ENCODE measurements around the gene EXOC2. TPM values are rescaled to one million over a fixed set of nuclear protein-coding genes. Genes with fewer than 3 reads are reported as not detected.

The EXOC2 gene
- total RNA-seq, 2 experiments from 2014 or later, result 22.5 to 24.8 TPM

DNA sequence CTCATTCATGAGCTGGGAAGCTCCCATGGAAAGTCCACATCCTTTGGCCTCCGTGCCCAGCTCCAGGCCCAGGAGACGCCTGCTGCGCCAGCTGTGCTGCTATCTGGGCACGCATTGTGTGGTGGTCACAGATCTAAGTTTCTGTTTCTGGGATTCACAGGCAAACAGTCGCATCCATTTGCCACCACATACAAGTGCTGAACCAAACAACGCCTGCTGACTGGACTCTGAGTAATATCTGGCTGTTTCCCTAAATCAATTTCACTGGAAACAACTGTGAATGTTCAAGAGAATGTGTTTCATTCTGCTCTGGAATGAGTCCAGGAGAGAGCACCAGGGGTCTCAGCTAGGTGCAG, 255.9 kb downstream of the EXOC2 start:
- POLR2A ChIA-PET, result no interaction called here

DNA sequence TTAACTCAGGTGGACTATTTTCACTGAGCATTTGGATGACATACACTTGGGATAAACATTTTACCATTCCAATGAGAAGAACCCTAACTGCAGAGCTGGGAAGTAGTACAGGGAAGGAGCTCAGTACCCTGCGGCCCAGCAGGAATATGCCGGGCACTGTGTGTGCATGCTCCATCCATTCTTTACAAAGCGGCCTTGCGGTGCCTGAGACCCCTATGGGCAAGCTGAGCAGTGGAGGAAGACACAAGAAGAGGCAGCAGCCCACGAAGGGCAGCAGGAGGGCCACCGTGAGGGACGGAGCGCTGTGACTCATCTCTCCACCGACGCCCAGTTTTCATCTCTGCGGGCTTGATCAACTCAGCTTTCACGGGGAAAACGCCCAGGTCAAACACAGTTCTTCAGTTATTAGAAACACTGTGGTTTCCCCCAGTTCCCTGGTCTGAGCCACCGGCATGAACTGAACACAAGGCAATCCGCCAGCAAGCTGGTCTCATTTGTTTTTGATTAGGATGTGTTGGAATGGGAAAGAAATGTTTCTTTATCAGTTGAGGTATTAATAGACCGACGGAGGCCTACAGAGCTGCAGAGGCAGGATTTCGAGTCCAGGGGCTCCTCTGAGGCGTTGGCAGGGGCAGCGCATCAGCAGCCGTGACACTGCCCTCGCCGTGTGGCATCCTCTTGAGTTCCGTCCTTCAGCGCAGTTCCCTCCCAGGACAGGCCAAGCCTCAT, 256.5 kb downstream of the EXOC2 start:
- no peak overlapping the region for H3K4me3 ChIP-seq (ENCODE audit: low read depth, low read length, poor library complexity, severe bottlenecking)
- H2AFZ ChIP-seq (ENCODE audit: low read length), result no peak overlapping the region
- CTCF ChIA-PET (ENCODE audit: unreplicated experiment), result no interaction called here
- TF ChIP-seq, protein P1, sequence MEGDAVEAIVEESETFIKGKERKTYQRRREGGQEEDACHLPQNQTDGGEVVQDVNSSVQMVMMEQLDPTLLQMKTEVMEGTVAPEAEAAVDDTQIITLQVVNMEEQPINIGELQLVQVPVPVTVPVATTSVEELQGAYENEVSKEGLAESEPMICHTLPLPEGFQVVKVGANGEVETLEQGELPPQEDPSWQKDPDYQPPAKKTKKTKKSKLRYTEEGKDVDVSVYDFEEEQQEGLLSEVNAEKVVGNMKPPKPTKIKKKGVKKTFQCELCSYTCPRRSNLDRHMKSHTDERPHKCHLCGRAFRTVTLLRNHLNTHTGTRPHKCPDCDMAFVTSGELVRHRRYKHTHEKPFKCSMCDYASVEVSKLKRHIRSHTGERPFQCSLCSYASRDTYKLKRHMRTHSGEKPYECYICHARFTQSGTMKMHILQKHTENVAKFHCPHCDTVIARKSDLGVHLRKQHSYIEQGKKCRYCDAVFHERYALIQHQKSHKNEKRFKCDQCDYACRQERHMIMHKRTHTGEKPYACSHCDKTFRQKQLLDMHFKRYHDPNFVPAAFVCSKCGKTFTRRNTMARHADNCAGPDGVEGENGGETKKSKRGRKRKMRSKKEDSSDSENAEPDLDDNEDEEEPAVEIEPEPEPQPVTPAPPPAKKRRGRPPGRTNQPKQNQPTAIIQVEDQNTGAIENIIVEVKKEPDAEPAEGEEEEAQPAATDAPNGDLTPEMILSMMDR (conservative IDR thresholded peaks at IDR 0.05; ENCODE audit: low read length), result no peak
- TF ChIP-seq EZH2phosphoT487 (IDR thresholded peaks at IDR 0.05; ENCODE audit: borderline replicate concordance, low read depth, low read length), result no peak
- H3K4me2 ChIP-seq (ENCODE audit: low read length), result no peak overlapping the region
- intact Hi-C loops (cut with micrococcal nuclease; ENCODE audit: unreplicated experiment), result no loop called here
- H3K4me1 ChIP-seq (ENCODE audit: insufficient read depth, low read length, poor library complexity, severe bottlenecking), result peaks cover 7% of the 10 kb centered on the region
- no peak for DNase-seq (ENCODE audit: low spot score)
- no TSS peak for BruUV-seq (replicated peaks)
- POLR2A ChIA-PET, result no interaction called here
- no peaks in the 10 kb centered on the region for H3K9me2 ChIP-seq (ENCODE audit: insufficient read depth, low read length)
- H3K9me3 ChIP-seq (ENCODE audit: low read length), result no peaks in the 10 kb centered on the region
- no peaks in the 10 kb centered on the region for H3K79me2 ChIP-seq (ENCODE audit: insufficient read depth, low read depth, low read length)
- no peaks in the 10 kb centered on the region for H4K20me1 ChIP-seq (ENCODE audit: insufficient read depth, low read length)
- H3K27ac ChIP-seq (ENCODE audit: low read depth, low read length, poor library complexity, severe bottlenecking), result no peak overlapping the region
- no peaks in the 10 kb centered on the region for H3K36me3 ChIP-seq (ENCODE audit: insufficient read depth, low read length)

More for the DNA sequence above, 255.9 kb downstream of the EXOC2 start:
- no peaks in the 10 kb centered on the region for H3K9me3 ChIP-seq (ENCODE audit: low read length)
- no peak for DNase-seq (ENCODE audit: low spot score)
- H3K4me2 ChIP-seq (ENCODE audit: low read length), result no peak overlapping the region
- BruUV-seq (replicated peaks), result no TSS peak
- H3K4me1 ChIP-seq (ENCODE audit: insufficient read depth, low read length, poor library complexity, severe bottlenecking), result peaks cover 7% of the 10 kb centered on the region
- H3K27ac ChIP-seq (ENCODE audit: low read depth, low read length, poor library complexity, severe bottlenecking), result no peak overlapping the region
- H4K20me1 ChIP-seq (ENCODE audit: insufficient read depth, low read length), result no peaks in the 10 kb centered on the region
- no peak overlapping the region for H3K4me3 ChIP-seq (ENCODE audit: low read depth, low read length, poor library complexity, severe bottlenecking)
- H3K79me2 ChIP-seq (ENCODE audit: insufficient read depth, low read depth, low read length), result no peaks in the 10 kb centered on the region
- H3K36me3 ChIP-seq (ENCODE audit: insufficient read depth, low read length), result no peaks in the 10 kb centered on the region
- CTCF ChIA-PET (ENCODE audit: unreplicated experiment), result no interaction called here
- no peak overlapping the region for H2AFZ ChIP-seq (ENCODE audit: low read length)
- H3K9me2 ChIP-seq (ENCODE audit: insufficient read depth, low read length), result no peaks in the 10 kb centered on the region
- intact Hi-C loops (cut with micrococcal nuclease; ENCODE audit: unreplicated experiment), result no loop called here
- TF ChIP-seq EZH2phosphoT487 (IDR thresholded peaks at IDR 0.05; ENCODE audit: borderline replicate concordance, low read depth, low read length), result no peak

GRCh38 chr6:435441-436307, 257.3 kb downstream of the EXOC2 start:
- Histone ChIP-seq H3K4me3 (ENCODE audit: low read depth, low read length, poor library complexity, severe bottlenecking) (no peak overlapping the region), H3K36me3 (ENCODE audit: insufficient read depth, low read length) (no peaks in the 10 kb centered on the region), H3K9me3 (ENCODE audit: low read length) (no peaks in the 10 kb centered on the region), H3K79me2 (ENCODE audit: insufficient read depth, low read depth, low read length) (no peaks in the 10 kb centered on the region), H3K9me2 (ENCODE audit: insufficient read depth, low read length) (no peaks in the 10 kb centered on the region), H4K20me1 (ENCODE audit: insufficient read depth, low read length) (no peaks in the 10 kb centered on the region), H3K4me2 (ENCODE audit: low read length) (no peak overlapping the region), H3K4me1 (ENCODE audit: insufficient read depth, low read length, poor library complexity, severe bottlenecking) (peaks cover 7% of the 10 kb centered on the region), H3K27ac (ENCODE audit: low read depth, low read length, poor library complexity, severe bottlenecking) (no peak overlapping the region), H2AFZ (ENCODE audit: low read length) (no peak overlapping the region)
- ChIA-PET CTCF (ENCODE audit: unreplicated experiment) (interaction anchor here (0.6 kb wide), 1 partner anchor 44 kb away, joined by 3 read pairs; no protein-coding TSS in a partner anchor), POLR2A (interaction anchor here (0.8 to 1.9 kb wide), 4 partner anchors 9 to 251 kb away, joined by 3 to 8 read pairs (median 3); no protein-coding TSS in a partner anchor)
- DNase-seq (ENCODE audit: low spot score), result no peak
- intact Hi-C loops (cut with micrococcal nuclease; ENCODE audit: unreplicated experiment), result no loop called here
- TF ChIP-seq, protein P1 (conservative IDR thresholded peaks at IDR 0.05; ENCODE audit: low read length), result no peak
- TF ChIP-seq EZH2phosphoT487 (IDR thresholded peaks at IDR 0.05; ENCODE audit: borderline replicate concordance, low read depth, low read length), result no peak
- BruUV-seq (replicated peaks), result no TSS peak

Other genes starting within 250 kb of the EXOC2 start
- 3.1 and 3.8 TPM in 2 replicates for gene HUS1B, start 36.0 kb downstream of the EXOC2 start, total RNA-seq (2014; rRNA removed; shearing (Covaris generic))
- 1.6 and 1.7 TPM in 2 replicates for gene HUS1B, start 36.0 kb downstream of the EXOC2 start, total RNA-seq (2022)

Measured in OCI-LY7 (cell line).